NCI-H524 (cell line): ENCODE data around the gene PRDX5.

Experiments used
- DNase-seq, 2 experiments: peaks; one replicate each; lab custom pipeline; 2025; lab: John Stamatoyannopoulos, UW

Gene PRDX5

DNA sequence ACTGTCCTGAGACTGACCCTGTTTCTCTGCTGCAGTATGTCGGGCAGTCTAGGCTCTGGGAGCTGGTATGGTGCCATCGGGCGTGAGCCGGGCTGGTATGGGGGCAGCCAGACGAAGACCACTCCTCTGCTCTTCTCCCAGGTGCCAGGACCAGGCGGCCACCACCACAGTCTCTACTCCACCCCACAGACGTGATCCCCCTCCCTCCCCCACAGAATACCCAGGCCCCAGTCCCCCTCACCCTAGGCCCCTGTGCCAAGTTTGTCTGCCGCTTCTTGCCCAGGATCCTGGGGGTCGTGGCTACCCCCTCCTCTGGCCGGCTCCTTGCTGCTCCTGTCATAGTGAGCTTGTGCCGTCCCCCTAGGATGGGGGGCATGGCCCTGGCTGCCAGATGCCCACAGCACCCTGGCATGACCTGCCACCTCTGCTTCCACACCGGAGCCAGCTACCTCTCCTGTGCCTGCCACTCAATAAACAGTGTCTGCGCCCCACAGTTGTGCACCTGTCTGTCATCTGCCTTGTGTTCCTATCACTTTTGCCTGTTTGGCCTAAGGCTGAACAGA, 28.8 kb upstream of the PRDX5 start:
- no peak for DNase-seq

DNA sequence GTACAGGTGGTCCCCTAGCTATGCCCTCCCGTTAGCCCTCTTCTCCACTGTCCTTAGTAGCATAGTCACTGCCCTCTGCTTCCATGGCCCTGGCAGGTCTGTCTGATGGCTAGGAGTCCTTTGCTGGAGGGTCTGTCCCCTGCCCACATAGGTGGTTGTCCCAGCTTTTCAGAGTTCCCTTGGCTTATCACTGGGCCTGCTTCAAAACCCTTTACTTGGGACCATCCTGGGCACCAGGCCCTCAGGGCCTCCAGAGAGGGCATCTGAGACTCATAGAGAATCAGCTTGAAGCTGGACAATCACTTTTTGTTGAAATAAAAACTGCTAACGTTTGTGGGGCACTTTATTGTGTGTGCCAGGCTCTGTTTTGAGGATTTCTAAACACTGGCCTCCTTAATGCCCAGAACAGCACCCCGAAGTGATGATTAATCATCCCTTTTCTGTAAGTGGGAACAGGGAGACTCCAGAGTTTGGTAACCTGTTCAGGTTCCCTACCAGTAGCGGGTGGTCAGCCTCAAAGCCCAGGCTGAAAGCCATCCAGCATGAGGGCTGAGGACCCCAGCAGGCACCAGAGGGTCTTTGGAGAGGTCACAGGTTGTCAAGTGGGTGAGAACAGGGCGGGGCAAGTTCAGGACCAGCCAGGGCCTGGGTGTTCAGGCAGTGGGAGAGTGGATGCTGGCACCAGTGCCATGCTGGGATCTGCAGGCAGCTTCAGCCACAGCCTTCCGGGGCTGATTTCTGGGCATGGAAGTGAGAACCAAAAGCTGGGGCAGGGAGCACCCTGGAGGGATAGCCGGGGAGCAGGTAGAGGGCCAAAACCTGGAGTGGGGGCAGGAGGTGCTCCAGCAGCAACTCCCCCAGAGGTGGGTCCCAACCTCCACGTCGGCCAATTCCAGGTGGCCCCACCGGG, 27.3 kb upstream of the PRDX5 start:
- DNase-seq = no peak

DNA sequence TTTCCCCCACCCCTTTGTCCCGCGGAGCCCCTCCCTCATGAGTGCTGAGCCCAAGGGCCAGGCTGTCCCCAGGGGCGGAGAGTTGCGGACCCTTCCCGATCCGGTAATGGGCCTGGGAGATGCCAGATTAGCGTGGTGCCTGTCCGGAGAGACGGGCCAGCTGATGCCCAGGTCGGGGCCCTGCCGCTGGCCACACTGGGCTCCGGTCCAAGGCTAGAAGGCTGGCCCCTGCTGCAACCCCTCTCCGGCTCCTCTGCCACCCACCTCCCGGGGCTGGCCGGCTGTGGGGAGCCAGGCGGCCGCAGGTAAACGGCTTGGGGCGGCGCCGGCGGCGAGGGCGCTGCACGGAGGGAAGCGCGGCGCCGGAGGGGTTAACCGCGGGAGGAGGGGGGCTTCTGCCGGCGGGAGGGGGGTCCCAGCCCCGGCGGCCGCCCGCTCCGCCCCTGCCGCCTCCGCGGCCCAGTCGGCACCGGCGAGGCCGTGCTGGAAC, 26.6 kb upstream of the PRDX5 start, which contains the start of gene KCNK4:
Gene KCNK4, plus strand, starts transcription at position 41 of the 490 bp plus-strand sequence. CDS start 1,717 bp downstream, outside the sequence.
- DNase-seq = no peak

DNA sequence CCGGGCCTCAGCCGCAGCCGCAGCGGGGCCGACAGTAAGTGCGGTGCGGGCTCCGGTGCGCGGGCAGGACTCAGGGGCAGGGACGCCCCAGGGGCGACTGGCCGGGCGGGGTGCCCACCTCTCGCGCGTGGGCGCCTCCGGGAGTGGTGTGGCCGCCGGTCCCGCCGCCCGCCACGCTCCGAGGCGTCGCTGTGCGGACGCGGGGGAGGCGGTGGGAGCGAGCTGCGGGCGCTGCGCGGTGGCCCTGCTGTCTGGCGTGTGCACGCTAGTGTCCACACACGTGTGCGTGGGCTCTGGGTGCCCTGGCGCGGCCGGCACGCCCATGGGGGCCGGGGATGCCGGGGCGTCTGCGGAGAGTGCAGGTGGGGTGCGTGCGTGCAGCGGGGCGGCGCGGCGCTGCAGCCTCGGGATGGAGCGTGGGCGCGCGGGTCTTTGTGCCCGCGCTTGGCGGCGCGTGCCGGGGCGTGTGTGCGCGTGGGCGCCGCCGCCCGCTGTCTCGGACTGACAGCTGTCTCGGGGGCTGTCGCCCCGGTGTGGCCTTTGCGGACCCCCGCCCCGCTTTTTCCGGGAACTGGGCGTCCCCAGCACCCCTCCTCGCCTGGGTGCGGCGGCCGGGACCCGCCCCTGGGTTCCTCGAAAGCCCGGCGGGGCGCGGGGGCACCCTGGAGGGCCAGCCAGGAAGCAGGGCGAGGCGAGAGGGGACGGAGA, 26.0 kb upstream of the PRDX5 start:
- DNase-seq = no peak

DNA sequence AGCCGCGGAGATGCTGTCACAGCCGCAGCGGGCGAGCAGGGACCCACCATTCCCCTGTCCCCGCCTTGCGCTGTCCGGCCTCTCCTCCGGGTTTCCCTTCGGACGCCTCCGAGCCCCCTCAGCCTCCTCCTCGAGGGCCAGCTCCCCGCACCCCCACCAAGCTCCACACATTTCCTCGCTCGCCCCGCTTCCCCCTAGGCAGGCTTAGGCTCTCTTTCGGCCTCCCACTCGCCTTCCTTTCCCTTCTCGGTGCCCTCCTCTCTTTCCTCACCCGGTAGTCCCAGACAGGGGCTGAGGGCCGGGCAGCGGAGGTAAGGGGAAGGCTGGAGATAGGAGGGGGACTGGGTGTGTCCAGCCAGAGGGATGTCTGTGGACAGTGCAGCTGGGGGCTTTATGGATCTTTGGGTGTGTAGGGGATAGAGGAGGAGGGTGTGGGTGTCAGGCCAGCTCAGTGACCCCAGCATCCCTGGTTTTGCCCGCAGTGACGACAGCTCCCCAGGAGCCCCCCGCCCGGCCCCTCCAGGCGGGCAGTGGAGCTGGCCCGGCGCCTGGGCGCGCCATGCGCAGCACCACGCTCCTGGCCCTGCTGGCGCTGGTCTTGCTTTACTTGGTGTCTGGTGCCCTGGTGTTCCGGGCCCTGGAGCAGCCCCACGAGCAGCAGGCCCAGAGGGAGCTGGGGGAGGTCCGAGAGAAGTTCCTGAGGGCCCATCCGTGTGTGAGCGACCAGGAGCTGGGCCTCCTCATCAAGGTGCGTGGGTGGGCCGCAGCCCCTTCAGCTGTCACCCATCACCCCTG, 25.3 kb upstream of the PRDX5 start:
- no peak for DNase-seq

DNA sequence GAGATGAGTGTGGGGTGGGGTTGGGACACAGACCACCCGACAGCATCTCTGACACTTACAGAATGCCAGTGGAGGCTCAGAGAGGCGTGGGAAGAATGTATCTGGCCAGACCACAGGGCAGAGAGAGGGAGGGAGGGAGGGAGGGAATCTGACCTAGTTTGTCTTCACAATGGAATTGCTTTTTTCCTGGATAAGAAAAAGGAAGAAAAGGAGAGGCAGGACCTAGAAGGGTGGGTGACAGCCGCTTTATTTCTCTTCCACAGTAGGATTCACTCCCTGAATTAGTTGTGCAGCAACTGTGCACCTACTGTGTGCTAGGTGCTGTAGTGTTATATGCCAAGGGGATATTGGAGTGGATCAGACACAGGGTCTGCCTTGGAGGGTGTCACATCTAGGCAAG, 23.1 kb upstream of the PRDX5 start:
- DNase-seq = no peak

DNA sequence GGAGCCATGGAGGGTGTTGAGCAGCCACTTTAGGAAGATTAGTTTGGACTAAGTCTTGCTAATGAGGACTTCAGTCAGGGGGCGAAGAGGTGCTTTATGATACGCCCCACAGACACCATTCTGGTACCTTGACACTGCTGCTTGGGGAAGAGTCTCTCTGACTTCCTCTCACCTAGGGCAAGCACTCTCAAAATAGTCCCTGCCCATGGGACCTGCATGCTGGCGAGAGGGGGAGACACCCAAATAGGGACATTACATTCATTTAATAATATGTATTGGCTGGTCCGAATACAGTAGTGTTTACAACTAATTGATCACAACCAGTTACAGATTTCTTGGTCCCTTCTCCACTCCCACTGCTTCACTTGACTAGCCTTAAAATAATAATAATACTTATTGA, 22.2 kb upstream of the PRDX5 start:
- DNase-seq = no peak

DNA sequence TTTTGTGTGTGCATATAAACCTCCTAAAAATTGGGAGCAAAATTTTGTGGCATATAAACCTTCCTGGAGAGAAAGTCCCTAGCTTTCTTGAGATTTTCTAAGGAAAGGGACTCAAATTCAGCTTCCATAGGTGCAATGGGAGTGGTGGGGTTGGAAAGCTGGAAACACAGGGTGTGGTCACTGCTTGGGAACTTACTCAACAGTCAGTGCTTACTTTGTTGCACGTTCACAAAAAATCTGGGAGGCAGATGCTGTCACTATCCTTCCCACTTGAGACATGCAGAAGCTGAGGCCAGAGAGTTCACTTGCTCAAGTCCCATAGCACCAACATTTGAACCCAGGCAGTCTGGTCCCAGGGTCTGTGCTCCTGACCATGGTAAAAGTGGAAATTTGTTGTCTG, 21.7 kb upstream of the PRDX5 start:
- DNase-seq = no peak

DNA sequence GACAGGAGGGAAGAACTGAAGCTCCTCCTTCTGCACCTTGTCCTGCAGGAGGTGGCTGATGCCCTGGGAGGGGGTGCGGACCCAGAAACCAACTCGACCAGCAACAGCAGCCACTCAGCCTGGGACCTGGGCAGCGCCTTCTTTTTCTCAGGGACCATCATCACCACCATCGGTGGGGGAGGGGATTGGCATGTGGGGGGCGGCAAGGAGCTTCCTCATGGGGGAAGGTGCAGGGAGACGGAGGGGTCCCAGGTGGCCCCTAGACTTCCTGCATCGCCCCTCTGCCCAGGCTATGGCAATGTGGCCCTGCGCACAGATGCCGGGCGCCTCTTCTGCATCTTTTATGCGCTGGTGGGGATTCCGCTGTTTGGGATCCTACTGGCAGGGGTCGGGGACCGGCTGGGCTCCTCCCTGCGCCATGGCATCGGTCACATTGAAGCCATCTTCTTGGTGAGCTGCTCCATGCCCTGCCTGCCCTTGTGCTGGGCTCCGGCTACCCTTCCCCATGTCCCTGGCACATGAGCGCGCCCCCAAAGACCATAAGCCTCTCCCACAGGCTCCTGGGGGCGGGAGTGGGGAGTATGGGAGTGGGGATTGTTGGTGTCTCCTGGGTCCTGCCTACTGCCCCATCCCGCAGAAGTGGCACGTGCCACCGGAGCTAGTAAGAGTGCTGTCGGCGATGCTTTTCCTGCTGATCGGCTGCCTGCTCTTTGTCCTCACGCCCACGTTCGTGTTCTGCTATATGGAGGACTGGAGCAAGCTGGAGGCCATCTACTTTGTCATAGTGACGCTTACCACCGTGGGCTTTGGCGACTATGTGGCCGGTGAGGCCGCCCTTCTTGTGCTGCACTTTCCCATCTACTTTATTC, 20.9 kb upstream of the PRDX5 start:
- no peak for DNase-seq

DNA sequence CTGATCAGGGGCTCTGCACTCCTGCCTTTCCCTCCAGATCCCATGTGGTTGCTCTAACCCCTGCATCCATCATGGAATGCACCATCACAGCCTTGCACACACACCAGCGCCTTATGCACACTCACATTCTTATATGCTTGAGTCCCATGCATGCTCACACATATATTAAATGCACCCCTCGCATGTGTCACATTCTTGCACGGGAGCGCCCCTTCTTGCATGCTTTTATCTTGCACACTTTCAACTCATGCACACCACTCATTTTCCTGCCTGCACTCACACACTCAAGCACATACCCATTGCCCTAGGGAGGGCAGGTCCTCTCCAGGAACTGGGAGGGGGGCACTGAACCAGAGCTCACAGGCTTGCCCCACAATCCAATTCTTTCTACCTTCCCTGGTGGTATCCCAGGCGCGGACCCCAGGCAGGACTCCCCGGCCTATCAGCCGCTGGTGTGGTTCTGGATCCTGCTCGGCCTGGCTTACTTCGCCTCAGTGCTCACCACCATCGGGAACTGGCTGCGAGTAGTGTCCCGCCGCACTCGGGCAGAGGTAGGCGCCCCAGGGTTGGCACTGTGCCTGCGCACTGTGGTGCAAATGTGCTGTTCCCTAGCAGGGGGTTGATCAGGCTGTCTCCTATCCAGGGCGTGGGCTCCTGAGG, 20.1 kb upstream of the PRDX5 start:
- no peak for DNase-seq

DNA sequence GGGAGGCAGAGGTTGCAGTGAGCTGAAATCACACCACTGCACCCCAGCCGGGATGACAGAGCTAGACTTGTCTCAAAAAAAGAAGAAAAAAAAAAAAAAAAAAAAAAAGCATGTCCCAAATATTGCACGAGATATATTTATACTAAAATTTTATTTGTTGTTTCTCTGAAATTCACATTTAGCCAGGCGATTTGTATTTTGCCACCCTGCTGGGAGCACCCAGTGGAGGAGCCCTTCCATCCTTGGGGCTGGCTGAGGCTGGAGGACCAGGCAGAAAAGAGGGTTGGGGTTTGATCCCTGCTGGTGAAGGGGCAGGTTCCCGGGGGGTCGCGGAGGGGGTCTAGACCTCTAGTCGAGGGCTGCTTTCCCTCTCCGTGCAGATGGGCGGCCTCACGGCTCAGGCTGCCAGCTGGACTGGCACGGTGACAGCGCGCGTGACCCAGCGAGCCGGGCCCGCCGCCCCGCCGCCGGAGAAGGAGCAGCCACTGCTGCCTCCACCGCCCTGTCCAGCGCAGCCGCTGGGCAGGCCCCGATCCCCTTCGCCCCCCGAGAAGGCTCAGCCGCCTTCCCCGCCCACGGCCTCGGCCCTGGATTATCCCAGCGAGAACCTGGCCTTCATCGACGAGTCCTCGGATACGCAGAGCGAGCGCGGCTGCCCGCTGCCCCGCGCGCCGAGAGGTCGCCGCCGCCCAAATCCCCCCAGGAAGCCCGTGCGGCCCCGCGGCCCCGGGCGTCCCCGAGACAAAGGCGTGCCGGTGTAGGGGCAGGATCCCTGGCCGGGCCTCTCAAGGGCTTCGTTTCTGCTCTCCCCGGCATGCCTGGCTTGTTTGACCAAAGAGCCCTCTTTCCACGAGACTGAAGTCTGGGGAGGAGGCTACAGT, 18.7 kb upstream of the PRDX5 start:
- DNase-seq = peak in 1 of 2 experiments; percentile 40

DNA sequence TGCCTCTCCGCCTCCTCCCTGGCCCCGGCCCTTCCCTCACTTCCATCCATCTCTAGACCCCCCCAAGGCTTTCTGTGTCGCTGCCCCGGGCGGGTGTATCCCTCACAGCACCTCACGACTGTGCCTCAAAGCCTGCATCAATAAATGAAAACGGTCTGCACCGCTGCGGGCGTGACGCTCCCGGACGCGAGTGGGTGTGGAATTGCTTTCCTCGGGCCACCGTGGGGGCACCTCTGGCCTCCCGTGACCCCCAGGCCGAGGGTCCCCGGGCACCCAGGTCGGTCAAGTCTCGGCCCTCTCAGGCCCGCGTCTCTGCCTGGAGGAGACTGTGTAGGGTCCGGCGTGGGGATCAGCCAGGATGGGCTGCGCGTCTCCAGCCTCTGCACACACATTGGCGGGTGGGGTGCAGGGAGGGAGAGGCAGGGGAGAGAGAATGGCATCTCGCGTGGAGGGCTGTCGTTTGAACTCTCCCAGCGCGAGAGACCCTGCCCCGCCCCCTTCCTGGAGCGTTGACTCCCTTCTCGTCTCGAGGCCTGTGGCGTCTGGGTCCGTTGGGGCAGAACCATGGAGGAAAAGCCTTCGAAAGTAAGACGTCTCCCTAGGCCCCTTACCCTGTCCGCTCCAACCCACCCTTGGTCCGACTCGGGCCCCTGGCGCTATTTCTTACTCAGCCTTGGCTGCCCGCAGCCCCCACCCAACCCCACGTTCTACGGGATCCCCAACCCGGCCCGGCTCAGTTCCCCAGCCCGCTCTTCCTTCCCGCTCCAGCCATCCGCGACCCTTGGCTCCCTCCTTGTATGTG, 17.9 kb upstream of the PRDX5 start, which contains the start of gene CATSPERZ:
Gene CATSPERZ, plus strand, starts transcription at position 512 of the 802 bp plus-strand sequence. Its CDS starts 53 bp downstream, at position 565.
- DNase-seq = no peak

DNA sequence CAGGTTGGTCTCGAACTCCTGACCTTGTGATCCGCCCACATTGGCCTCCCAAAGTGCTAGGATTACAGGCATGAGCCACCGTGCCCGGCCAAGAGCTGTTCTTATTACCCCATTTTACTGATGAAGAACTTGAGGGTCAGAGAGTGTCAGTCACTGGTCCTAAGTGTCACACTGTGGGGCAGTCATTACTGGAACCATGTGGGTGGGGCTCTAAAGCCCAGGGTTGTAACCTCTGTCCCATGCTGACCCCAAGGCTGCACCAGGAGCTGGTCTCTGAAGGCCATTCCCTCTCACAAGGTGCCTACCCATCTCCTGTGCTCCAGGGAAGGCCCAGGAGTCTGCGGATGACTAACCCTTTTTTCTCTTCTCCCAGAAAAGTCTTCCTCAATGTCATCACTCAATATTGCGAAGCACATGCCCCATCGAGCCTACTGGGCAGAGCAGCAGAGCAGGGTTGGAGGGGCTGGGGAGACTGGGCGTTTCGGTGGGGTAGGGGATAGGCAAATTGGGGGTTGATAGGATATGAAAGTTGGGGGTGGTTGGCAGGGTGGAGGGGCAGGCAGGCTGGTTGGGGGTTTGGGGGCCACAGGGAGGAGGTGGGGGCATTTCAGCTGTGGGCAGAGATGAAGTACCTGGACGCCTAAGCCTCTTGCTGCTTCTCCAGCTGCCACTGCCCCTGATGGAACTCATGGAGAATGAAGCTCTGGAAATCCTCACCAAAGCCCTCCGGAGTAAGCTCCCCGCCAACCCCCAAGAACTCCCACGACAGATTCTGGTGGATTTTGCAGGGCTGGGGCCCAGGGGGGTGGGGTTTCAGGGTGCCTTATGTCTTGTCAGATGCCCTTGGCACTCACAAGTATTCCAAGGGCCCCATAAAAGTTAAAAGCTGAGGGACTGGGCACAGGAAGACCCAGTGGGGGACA, 14.6 kb upstream of the PRDX5 start:
- no peak for DNase-seq

DNA sequence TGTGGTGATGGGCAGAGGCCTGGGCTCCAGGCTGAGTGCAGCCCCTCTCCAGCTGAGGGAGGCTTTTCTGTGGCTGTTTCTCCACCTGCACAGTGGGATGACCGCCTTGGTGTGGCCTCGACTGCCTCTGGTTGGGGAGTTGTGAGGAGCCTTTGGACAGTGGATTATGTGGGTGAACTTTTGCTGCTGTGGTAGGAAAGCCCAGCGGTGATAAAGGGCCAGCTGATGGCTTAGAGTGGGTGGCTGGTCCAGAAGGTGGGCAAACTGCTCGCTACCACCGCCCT, 13.9 kb upstream of the PRDX5 start:
- no peak for DNase-seq

DNA sequence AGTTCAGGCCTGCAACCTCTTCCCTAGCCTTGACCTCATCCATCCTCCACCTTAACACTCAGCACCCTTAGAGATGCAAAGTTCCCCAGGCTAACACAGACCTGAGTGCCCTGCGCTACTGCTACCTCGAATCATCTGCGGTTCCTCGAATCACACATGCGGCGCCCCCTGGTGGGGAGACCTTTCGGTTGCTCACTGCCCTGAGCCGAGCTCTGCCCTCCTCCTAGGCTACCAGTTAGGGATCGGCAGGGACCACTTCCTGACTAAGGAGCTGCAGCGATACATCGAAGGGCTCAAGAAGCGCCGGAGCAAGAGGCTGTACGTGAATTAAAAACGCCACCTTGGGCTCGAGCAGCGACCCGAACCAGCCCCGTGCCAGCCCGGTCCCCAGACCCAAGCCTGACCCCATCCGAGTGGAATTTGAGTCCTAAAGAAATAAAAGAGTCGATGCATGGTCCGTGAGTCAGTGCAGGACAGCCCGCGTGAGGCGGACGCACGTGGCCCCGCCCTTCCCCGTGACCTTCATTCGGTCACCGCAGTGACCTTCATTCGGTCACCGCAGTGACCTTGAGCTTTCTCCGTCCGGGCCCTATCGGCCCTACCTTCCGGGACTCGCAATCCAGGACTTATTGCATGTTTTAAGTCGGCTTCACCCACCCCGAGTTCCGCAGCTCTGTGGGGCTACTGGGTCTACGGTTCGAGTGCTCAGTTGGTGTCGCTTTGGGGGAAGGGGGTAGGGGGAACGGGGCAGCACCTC, 13.4 kb upstream of the PRDX5 start:
- DNase-seq = peak; percentile 53 to 88

DNA sequence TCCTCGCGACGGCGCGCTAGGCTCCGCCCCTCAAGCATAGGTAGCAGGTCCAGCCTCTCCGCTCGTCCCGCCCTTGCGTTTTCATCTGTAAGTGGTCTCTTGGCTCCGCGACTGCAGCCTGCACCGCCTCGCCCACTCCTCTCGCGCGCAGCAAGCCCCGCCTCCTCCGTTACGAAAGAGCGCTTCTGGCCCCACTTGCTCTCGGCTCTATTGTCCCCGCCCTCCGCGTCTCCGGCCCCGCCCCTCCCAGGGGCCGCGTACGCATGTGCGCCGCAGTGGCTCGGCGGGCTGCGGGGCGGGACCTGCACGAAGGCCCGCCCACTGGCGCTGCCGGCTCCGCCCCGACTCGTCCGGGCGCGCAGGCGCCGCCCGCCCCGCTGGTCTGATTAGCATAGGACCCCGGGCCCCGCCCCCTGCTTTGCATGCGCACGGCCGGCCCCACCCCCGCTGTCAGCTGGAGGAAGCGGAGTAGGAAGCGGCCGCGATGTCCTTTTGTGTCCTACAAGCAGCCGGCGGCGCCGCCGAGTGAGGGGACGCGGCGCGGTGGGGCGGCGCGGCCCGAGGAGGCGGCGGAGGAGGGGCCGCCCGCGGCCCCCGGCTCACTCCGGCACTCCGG, 12.7 kb upstream of the PRDX5 start, which contains the start of gene ESRRA:
Gene ESRRA, plus strand, starts transcription at position 450 of the 616 bp plus-strand sequence. CDS start 1,656 bp downstream, outside the sequence.
- DNase-seq = peak; percentile 93 to 100
